Renal cortex interstitium (tissue), 11 donors: Measurements from ENCODE around the gene IL4R. TPM values are rescaled to one million over a fixed set of nuclear protein-coding genes. Genes with fewer than 3 reads are reported as not detected.
"Not testable (repeated sequence)": the region's sequence is repeated elsewhere in the genome, so short reads cannot be mapped to it uniquely, and the experiment has no call there.

Experiments
- DNase-seq, 11 donors: peaks; one replicate each; pipeline ENCODE4 v3.0.0-alpha.2; 2013; ENCODE audit warnings: low read depth in 9 of 11, low spot score in 4 of 11; ENCODE audit errors: extremely low read depth in 1 of 11
- polyA plus RNA-seq, 3 donors: library from polyadenylated mRNA; unstranded; fragments of 120-200 nt; gene quantifications; one replicate each; pipeline ENCODE4 v1.2.1, GENCODE V29; 2013; ENCODE audit not compliant: insufficient read length in 3 of 3

IL4R gene
- polyA plus RNA-seq, 3 donors: 15.5 to 25.4 (median 17.2) TPM

GRCh38 chr16:27405546-27406451 is 92.0 kb downstream of the IL4R start:
- no peak for DNase-seq

GRCh38 chr16:27406511-27407128 is 92.8 kb downstream of the IL4R start:
- DNase-seq: no peak

DNA sequence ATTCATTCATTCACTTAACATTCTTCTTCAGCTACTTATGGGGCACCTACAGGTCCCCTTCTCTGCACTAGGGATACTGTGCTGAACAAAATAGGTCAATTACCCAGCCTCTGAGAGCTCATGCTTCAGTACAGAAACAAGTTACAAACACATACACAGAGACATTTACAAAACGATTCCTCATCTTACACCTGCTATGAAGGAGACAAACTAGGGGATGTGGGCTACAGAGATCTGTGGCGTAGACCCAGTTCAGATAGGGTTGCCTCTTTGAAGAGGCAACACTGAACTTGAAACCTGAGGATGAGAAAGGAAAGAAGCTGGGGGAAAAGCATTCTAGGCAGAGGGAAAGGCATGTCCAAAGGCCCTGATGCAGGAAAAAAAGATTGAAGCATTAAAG is 93.4 kb downstream of the IL4R start:
- no peak for DNase-seq

DNA sequence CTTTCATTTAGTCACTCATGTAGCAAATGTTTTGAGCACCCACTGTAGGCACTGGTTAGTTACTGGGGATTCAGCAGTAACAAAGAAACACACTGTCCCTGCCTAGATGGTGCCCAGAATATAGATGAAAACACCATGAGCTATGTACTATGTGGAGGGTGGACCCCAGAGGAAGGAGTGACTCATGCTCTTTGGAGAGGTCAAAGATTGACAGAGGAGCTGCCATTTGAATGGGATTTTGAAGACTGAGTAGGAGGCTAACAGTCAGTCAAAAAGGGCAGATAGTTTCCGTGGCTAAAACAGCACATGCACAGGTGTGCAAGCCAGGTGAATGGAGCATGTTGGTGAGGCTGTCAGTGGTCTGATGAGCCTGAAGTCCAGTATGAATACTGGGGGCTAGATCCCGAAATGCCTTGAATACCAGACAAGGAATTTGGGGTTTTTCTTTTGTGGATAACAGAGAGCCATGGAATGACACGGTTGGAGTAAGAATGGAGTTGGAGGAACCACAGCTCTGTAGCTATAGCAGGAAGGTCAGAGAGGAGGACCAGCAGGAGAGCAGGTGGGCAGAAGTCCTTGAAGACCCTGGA is 94.3 kb downstream of the IL4R start:
- DNase-seq: no peak

DNA sequence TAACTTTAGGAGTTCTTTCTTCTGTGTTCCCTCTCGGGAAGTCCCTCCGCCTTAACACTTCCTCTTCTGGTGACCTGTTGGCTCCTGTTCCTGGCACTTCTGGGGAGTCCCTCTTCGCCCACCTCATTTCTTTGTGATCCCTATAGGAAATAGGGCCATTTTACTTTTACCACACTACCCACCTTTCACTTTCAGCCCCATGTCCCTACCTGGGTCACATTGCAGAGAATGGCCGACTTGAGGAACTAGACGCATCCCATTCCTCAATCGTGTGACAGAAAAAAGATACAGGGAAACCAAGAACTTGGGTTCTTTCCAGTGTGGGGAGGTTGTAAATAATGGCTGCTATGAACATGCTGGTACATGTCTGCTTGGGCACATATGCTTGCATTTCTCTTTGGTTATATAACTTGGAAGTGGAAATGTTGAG is 94.8 kb downstream of the IL4R start:
- DNase-seq: no peak

GRCh38 chr16:27409958-27410357 is 96.2 kb downstream of the IL4R start:
- DNase-seq: not testable (repeated sequence)

- DNase-seq: no peak
Measured at GRCh38 chr16:27410761-27411160, 97.0 kb downstream of the IL4R start.

DNA sequence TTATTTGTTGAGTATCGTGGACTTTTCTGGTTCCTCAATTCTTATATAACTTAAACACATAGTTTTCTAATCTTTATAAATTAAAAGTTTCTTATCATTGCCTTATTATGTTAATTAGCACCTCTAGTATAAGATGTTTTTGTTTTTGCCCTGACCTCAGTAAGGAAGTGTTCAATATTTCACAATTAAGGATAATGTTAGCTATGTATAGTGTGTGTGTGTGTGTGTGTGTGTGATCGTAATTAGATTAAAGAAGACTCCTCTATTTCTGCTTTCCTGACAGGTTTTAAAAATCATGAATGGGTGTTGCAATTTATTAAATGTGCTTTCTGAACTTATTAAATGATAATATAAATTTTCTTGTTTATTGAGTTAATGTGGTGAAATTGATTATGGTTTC is 100.2 kb downstream of the IL4R start:
- DNase-seq: no peak

Other genes with a start within 250 kb of the IL4R start
- gene C16orf82, start 247.0 kb upstream of the IL4R start, polyA plus RNA-seq: not detected
- gene KDM8, start 110.4 kb upstream of the IL4R start, polyA plus RNA-seq: 1 to 10 TPM; 8.4 to 8.8 (median 8.5) TPM
- gene NSMCE1, start 45.2 kb upstream of the IL4R start, polyA plus RNA-seq: 10 to 100 TPM; 79.8 to 91.5 (median 84.7) TPM
- gene IL21R, start 88.2 kb downstream of the IL4R start, polyA plus RNA-seq: under 1 TPM; 0.14 to 0.32 (median 0.17) TPM
- 10 to 100 TPM; 78.2 to 95.5 (median 92.4) TPM for gene GTF3C1, start 235.9 kb downstream of the IL4R start, polyA plus RNA-seq
- 10 to 100 TPM; 19.7 to 27.6 (median 23.3) TPM for gene KATNIP, start 236.2 kb downstream of the IL4R start, polyA plus RNA-seq